Cardiac fibroblast (primary cell): ENCODE results near the gene NTRK3.

ENCODE experiments used
- DNase-seq, 2 donors: peaks; one replicate each; pipeline versions ENCODE4 v3.0.0 to v3.0.0-alpha.2; 2010; ENCODE audit warnings: low read depth in 2 of 2
- H3K4me3 ChIP-seq, 2 donors: replicated peaks in 1 of 2; 1 replicate in 1 of 2; 2 replicates in 1 of 2; pipeline ENCODE4 v1.5.1; 2011; ENCODE audit warnings: low read depth in 2 of 2, low read length in 2 of 2, mild to moderate bottlenecking in 2 of 2, moderate library complexity in 1 of 2
- TF ChIP-seq, protein P1 (sequence below): IDR thresholded peaks from one replicate; pipeline ENCODE4 v1.5.1; 2011; ENCODE audit warnings: low read depth, mild to moderate bottlenecking, low read length, inconsistent platforms

NTRK3 gene

DNA sequence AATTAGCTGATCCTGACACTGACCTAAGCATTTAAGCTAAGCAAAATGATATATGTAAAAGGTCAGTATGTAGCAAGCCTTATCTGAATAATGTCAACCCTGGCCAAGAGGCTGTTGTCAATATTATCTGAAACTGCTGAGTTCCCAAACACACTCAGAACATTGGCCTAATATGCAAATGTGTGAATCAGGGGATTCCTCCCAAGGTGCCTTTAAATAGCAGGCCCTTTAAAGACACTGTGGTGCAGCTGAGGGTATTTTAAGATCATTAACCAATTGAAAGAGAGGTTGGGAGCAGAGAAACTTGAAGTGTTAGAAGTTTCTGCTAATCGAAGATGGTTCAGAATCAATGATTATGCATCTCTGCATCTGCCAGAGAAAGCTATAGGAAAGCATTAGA is 207.0 kb downstream of the NTRK3 start:
- DNase-seq: no peak
- no peak overlapping the region for H3K4me3 ChIP-seq
- TF ChIP-seq, protein P1, sequence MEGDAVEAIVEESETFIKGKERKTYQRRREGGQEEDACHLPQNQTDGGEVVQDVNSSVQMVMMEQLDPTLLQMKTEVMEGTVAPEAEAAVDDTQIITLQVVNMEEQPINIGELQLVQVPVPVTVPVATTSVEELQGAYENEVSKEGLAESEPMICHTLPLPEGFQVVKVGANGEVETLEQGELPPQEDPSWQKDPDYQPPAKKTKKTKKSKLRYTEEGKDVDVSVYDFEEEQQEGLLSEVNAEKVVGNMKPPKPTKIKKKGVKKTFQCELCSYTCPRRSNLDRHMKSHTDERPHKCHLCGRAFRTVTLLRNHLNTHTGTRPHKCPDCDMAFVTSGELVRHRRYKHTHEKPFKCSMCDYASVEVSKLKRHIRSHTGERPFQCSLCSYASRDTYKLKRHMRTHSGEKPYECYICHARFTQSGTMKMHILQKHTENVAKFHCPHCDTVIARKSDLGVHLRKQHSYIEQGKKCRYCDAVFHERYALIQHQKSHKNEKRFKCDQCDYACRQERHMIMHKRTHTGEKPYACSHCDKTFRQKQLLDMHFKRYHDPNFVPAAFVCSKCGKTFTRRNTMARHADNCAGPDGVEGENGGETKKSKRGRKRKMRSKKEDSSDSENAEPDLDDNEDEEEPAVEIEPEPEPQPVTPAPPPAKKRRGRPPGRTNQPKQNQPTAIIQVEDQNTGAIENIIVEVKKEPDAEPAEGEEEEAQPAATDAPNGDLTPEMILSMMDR: no peak

DNA sequence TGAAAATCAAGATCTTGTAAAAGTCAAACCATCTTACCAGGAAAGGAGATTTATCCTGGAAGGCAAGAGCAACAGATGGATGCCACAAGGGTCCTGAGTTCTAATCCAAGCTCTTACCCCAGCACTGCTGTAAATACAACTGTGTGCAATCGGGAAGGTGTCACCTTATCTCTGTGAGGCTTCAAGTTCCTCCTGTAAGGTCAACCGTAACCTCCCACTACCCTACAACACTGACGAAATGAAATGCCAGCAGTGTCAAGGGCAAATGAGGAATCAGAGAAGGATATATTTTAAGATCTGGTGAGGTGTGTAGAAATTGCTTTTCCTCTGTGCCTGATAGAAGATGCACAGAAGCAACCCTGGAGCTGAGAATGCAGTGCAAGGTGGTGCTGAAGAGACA is 207.8 kb downstream of the NTRK3 start:
- no peak for DNase-seq
- TF ChIP-seq, protein P1: no peak
- no peak overlapping the region for H3K4me3 ChIP-seq

DNA sequence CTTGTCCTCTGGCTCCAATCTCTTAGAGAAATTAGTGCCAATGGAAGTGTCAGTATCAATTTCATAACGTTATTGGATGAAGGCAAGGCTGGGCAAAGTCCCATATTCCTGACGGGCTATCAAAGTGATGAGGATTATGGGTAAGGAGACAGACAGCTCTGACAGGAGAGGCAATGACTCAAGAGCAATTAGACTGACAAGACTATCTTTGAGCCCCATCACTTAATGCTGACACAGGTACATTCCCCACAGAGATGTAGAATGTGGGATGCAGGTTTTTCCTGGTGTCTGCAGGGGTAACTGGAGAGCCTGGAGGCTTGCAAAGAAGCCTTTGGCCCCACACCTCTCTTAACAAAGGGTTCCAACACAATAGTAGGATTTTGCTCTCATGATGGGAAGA is 208.3 kb downstream of the NTRK3 start:
- no peak for DNase-seq
- TF ChIP-seq, protein P1: no peak
- no peak overlapping the region for H3K4me3 ChIP-seq

- DNase-seq: no peak
- TF ChIP-seq, protein P1: no peak
- no peak overlapping the region for H3K4me3 ChIP-seq
Measured at GRCh38 chr15:88046576-88047129, 209.9 kb downstream of the NTRK3 start.

- no peak overlapping the region for H3K4me3 ChIP-seq
- no peak for DNase-seq
- TF ChIP-seq, protein P1: no peak
Measured at GRCh38 chr15:88043396-88043795, 213.1 kb downstream of the NTRK3 start.

DNA sequence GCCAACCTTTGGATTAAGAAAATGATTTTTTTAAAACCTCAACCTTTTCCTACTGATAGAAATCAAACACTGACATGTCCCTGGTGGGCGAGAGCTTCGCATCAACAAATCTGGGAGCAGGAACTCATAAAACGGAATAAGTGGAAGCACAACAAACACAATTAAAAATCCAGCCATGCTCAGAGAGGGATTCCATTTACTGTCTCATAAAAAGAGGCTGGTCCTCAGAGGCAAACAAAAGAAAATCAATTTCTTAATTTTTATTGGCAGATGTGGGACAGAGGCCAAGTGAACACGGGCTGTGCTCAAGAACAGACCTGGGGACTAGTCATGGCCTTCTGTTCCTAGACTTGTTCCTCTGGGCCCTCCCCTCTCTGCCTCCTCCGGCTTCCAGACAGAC is 214.5 kb downstream of the NTRK3 start:
- H3K4me3 ChIP-seq: no peak overlapping the region
- TF ChIP-seq, protein P1: no peak
- DNase-seq: no peak

GRCh38 chr15:88040516-88040915 is 216.0 kb downstream of the NTRK3 start:
- DNase-seq: no peak
- TF ChIP-seq, protein P1: no peak
- no peak overlapping the region for H3K4me3 ChIP-seq
